Stimulated activated CD8-positive, alpha-beta memory T cell treated with anti-CD3 and anti-CD28 coated beads, Interleukin-12 subunit alpha, Interleukin-12 subunit beta, amount 100 ng/mL, for 24 hours (primary cell): ENCODE measurements around the gene POLR1A.

Experiments
- DNase-seq: peaks from one replicate; pipeline ENCODE4 v3.0.0-alpha.2; 2020; ENCODE audit errors: extremely low read depth

POLR1A gene

GRCh38 chr2:86021396-86022378, 84.0 kb downstream of the POLR1A start:
- no peak for DNase-seq

- no peak for DNase-seq
Observed at GRCh38 chr2:86020984-86021383, 84.7 kb downstream of the POLR1A start.

- no peak for DNase-seq
Observed at GRCh38 chr2:86019121-86019520, 86.6 kb downstream of the POLR1A start.

- no peak for DNase-seq
Observed at GRCh38 chr2:86017901-86018896, 87.5 kb downstream of the POLR1A start.

- DNase-seq: no peak
Observed at GRCh38 chr2:86016581-86016980, 89.1 kb downstream of the POLR1A start.

- DNase-seq: no peak
Observed at GRCh38 chr2:86015699-86016098, 90.0 kb downstream of the POLR1A start.

- DNase-seq: no peak
Observed at GRCh38 chr2:86015006-86015405, 90.7 kb downstream of the POLR1A start.

GRCh38 chr2:86014493-86014892, 91.2 kb downstream of the POLR1A start:
- DNase-seq: no peak

- no peak for DNase-seq
Observed at GRCh38 chr2:86012007-86012712, 93.5 kb downstream of the POLR1A start.

GRCh38 chr2:86011449-86011941, 94.2 kb downstream of the POLR1A start:
- no peak for DNase-seq

- DNase-seq: no peak
Observed at GRCh38 chr2:86010083-86010482, 95.6 kb downstream of the POLR1A start.

GRCh38 chr2:86006524-86006923, 99.2 kb downstream of the POLR1A start:
- DNase-seq: no peak

GRCh38 chr2:86003967-86004366, 101.7 kb downstream of the POLR1A start:
- no peak for DNase-seq

- no peak for DNase-seq
Observed at GRCh38 chr2:86003104-86003503, 102.6 kb downstream of the POLR1A start.

GRCh38 chr2:86002375-86002774, 103.3 kb downstream of the POLR1A start:
- DNase-seq: no peak

GRCh38 chr2:86001326-86001725, 104.4 kb downstream of the POLR1A start:
- no peak for DNase-seq

- DNase-seq: no peak
Observed at GRCh38 chr2:86000938-86001312, 104.8 kb downstream of the POLR1A start.

GRCh38 chr2:86000131-86000937, 105.4 kb downstream of the POLR1A start:
- DNase-seq: no peak

GRCh38 chr2:85999061-85999831, 106.4 kb downstream of the POLR1A start:
- no peak for DNase-seq
